HepG2 (cell line): ENCODE data around the gene DNAJC1. TPM values are rescaled to one million over a fixed set of nuclear protein-coding genes. Genes with fewer than 3 reads are reported as not detected.

Source experiments
- CBX5 ChIP-seq: sonication (generic); formaldehyde crosslinking; IDR thresholded peaks from 2 replicates; pipeline ENCODE4 v1.4.0; 2020; ENCODE audit warnings: missing genetic modification reagents, borderline replicate concordance
- GPN1 ChIP-seq: sonication (generic); formaldehyde crosslinking; IDR thresholded peaks from 2 replicates; pipeline ENCODE4 v1.5.1; 2020; ENCODE audit warnings: missing genetic modification reagents, borderline replicate concordance
- HES4 ChIP-seq: sonication (generic); formaldehyde crosslinking; IDR thresholded peaks from 2 replicates; pipeline ENCODE4 v1.9.0; 2021; ENCODE audit warnings: mild to moderate bottlenecking, missing genetic modification reagents, borderline replicate concordance
- MTF2 ChIP-seq: sonication (generic); formaldehyde crosslinking; IDR thresholded peaks from 2 replicates; pipeline ENCODE4 v1.5.0; 2020; ENCODE audit warnings: missing genetic modification reagents, borderline replicate concordance
- PTBP1 ChIP-seq: fragments of 200-400 bp; formaldehyde crosslinking; IDR thresholded peaks from 2 replicates; pipeline ENCODE4 v1.6.1; 2018; ENCODE audit warnings: low read length, low read depth; ENCODE audit not compliant: poor library complexity, severe bottlenecking
- REL ChIP-seq: sonication (generic); formaldehyde crosslinking; conservative IDR thresholded peaks from 2 replicates; pipeline ENCODE4 v1.8.0; 2022; ENCODE audit warnings: mild to moderate bottlenecking, missing genetic modification reagents, moderate library complexity
- RFXANK ChIP-seq: IDR thresholded peaks from 2 replicates; pipeline ENCODE4 v1.6.1; 2016
- SMAD1 ChIP-seq: sonication (generic); formaldehyde crosslinking; IDR thresholded peaks from 2 replicates; pipeline ENCODE4 v1.4.0; 2020; ENCODE audit warnings: missing genetic modification reagents, low read depth, mild to moderate bottlenecking, borderline replicate concordance
- SPEN ChIP-seq: sonication (generic); formaldehyde crosslinking; IDR thresholded peaks from 2 replicates; pipeline ENCODE4 v1.5.1; 2020; ENCODE audit warnings: low read depth, mild to moderate bottlenecking, missing genetic modification reagents
- SSRP1 ChIP-seq: IDR thresholded peaks from 2 replicates; pipeline ENCODE4 v1.6.1; 2016; ENCODE audit warnings: control low read depth
- XBP1 ChIP-seq: sonication (generic); formaldehyde crosslinking; IDR thresholded peaks from 2 replicates; pipeline ENCODE4 v1.5.0; 2020; ENCODE audit warnings: missing genetic modification reagents
- ZC3H4 ChIP-seq: sonication (generic); formaldehyde crosslinking; IDR thresholded peaks from 2 replicates; pipeline ENCODE4 v1.4.0; 2020; ENCODE audit warnings: missing genetic modification reagents, borderline replicate concordance
- ZFP1 ChIP-seq: IDR thresholded peaks from 2 replicates; pipeline ENCODE4 v1.6.1; 2016
- ZFYVE20 ChIP-seq: sonication (generic); formaldehyde crosslinking; IDR thresholded peaks from 2 replicates; pipeline ENCODE4 v1.8.0; 2023; ENCODE audit warnings: low read depth, mild to moderate bottlenecking, moderate library complexity, missing genetic modification reagents, borderline replicate concordance
- ZNF460 ChIP-seq: sonication (generic); formaldehyde crosslinking; IDR thresholded peaks from 2 replicates; pipeline ENCODE4 v1.5.1; 2020; ENCODE audit warnings: missing genetic modification reagents, mild to moderate bottlenecking, borderline replicate concordance
- ZSCAN22 ChIP-seq: sonication (generic); formaldehyde crosslinking; IDR thresholded peaks from 2 replicates; pipeline ENCODE4 v1.4.0; 2020; ENCODE audit warnings: mild to moderate bottlenecking, missing genetic modification reagents
- polyA plus RNA-seq, 8 experiments: library from polyadenylated mRNA; depleted of rRNA in 3 of 8; stranded (reverse) in 7 of 8; unstranded in 1 of 8; fragments of >200 nt; fragmentation: Illumina TruSeq in 4 of 8; extraction: Trizol in 4 of 8; gene quantifications; 2 replicates each; pipeline versions ENCODE4 v1.2.1 to v1.2.3, GENCODE V29; 2011 to 2016; ENCODE audit warnings: low read depth in 4 of 8, missing spikeins in 1 of 8, mixed read lengths in 1 of 8; ENCODE audit not compliant: insufficient read depth in 1 of 8
- total RNA-seq, 5 experiments: library from RNA; depleted of rRNA; stranded (reverse); fragments of >200 nt; fragmentation: Illumina TruSeq; extraction: Trizol; gene quantifications; 2 replicates each; pipeline ENCODE4 v1.2.3, GENCODE V29; 2016; ENCODE audit warnings: low read depth in 1 of 5
- TF ChIP-seq, protein P1 (sequence below): sonication (generic); formaldehyde crosslinking; IDR thresholded peaks from 2 replicates; pipeline ENCODE4 v1.5.0; 2020; ENCODE audit warnings: mild to moderate bottlenecking, missing genetic modification reagents
- TF ChIP-seq, protein P2 (sequence below), 2 experiments: IDR thresholded peaks; 2 replicates each; pipeline ENCODE4 v1.6.1; 2011 to 2012; ENCODE audit warnings: low read length in 2 of 2, borderline replicate concordance in 1 of 2, low read depth in 1 of 2, mild to moderate bottlenecking in 1 of 2, moderate library complexity in 1 of 2
- TF ChIP-seq, protein P3 (sequence below): fragments of 450-650 bp; IDR thresholded peaks from 2 replicates; pipeline ENCODE4 v1.6.1; 2017; ENCODE audit warnings: mild to moderate bottlenecking

The DNAJC1 gene
- total and polyA plus RNA-seq, 2 of the 13 experiments (the other 11 are each of a cell fraction or from before 2014, with no cell fraction given) = 9.9 to 16.6 TPM

DNA sequence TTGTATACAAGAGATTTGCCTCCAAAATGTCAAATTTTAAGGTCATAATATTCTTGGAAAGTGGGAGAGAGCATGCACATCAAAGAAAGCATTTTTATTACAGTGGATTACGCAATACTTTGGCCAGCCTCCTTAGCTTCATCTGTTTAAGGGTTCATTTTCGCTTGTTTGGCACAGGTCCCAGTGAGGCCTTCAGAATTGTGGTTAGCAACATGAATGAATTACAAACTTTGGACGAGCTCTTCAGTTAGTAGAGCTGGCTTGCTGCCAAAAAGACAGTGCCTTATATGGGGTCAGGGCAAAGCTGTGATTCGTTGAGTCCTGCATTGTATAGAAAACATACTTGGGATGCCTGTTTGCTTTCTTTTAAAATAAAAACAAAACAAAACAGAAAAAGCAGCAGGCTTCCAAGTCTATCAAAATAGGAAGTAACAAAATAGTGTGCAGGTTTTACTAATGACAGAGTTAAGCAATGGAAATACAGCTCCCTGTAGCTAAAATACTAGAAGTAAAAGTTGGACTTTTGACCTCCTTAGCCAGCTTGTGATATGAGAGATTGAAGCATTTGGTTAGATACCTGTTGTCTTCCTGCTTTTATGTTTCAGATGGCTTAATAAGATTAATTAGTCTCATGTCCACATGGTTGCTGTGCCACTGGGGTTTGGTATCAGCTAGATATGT lies 278.7 kb downstream of the DNAJC1 start (continued):
- TF ChIP-seq ZC3H4 (CRISPR knock-in tag) = no peak
- TF ChIP-seq MTF2 (CRISPR knock-in tag) = no peak
- TF ChIP-seq, protein P1, sequence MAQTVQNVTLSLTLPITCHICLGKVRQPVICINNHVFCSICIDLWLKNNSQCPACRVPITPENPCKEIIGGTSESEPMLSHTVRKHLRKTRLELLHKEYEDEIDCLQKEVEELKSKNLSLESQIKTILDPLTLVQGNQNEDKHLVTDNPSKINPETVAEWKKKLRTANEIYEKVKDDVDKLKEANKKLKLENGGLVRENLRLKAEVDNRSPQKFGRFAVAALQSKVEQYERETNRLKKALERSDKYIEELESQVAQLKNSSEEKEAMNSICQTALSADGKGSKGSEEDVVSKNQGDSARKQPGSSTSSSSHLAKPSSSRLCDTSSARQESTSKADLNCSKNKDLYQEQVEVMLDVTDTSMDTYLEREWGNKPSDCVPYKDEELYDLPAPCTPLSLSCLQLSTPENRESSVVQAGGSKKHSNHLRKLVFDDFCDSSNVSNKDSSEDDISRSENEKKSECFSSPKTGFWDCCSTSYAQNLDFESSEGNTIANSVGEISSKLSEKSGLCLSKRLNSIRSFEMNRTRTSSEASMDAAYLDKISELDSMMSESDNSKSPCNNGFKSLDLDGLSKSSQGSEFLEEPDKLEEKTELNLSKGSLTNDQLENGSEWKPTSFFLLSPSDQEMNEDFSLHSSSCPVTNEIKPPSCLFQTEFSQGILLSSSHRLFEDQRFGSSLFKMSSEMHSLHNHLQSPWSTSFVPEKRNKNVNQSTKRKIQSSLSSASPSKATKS (CRISPR knock-in tag) = no peak
- TF ChIP-seq ZFP1 (CRISPR knock-in tag) = no peak
- no peak for TF ChIP-seq SSRP1 (CRISPR knock-in tag)
- TF ChIP-seq ZFYVE20 (CRISPR knock-in tag) = no peak
- no peak for TF ChIP-seq HES4 (CRISPR knock-in tag)
- no peak for TF ChIP-seq SPEN
- TF ChIP-seq ZNF460 (CRISPR knock-in tag) = no peak
- TF ChIP-seq SMAD1 (CRISPR knock-in tag) = no peak
- no peak for TF ChIP-seq RFXANK (CRISPR knock-in tag)
- TF ChIP-seq GPN1 = no peak
- TF ChIP-seq CBX5 = no peak
- no peak for TF ChIP-seq ZSCAN22 (CRISPR knock-in tag)
- TF ChIP-seq, protein P2, sequence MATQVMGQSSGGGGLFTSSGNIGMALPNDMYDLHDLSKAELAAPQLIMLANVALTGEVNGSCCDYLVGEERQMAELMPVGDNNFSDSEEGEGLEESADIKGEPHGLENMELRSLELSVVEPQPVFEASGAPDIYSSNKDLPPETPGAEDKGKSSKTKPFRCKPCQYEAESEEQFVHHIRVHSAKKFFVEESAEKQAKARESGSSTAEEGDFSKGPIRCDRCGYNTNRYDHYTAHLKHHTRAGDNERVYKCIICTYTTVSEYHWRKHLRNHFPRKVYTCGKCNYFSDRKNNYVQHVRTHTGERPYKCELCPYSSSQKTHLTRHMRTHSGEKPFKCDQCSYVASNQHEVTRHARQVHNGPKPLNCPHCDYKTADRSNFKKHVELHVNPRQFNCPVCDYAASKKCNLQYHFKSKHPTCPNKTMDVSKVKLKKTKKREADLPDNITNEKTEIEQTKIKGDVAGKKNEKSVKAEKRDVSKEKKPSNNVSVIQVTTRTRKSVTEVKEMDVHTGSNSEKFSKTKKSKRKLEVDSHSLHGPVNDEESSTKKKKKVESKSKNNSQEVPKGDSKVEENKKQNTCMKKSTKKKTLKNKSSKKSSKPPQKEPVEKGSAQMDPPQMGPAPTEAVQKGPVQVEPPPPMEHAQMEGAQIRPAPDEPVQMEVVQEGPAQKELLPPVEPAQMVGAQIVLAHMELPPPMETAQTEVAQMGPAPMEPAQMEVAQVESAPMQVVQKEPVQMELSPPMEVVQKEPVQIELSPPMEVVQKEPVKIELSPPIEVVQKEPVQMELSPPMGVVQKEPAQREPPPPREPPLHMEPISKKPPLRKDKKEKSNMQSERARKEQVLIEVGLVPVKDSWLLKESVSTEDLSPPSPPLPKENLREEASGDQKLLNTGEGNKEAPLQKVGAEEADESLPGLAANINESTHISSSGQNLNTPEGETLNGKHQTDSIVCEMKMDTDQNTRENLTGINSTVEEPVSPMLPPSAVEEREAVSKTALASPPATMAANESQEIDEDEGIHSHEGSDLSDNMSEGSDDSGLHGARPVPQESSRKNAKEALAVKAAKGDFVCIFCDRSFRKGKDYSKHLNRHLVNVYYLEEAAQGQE (IDR thresholded peaks at IDR 0.05; ENCODE audit: borderline replicate concordance in 1 of 2, low read depth in 1 of 2, low read length in 2 of 2) = no peak
- TF ChIP-seq REL = no peak
- no peak for TF ChIP-seq XBP1 (CRISPR knock-in tag)
- no peak for TF ChIP-seq PTBP1
- TF ChIP-seq, protein P3, sequence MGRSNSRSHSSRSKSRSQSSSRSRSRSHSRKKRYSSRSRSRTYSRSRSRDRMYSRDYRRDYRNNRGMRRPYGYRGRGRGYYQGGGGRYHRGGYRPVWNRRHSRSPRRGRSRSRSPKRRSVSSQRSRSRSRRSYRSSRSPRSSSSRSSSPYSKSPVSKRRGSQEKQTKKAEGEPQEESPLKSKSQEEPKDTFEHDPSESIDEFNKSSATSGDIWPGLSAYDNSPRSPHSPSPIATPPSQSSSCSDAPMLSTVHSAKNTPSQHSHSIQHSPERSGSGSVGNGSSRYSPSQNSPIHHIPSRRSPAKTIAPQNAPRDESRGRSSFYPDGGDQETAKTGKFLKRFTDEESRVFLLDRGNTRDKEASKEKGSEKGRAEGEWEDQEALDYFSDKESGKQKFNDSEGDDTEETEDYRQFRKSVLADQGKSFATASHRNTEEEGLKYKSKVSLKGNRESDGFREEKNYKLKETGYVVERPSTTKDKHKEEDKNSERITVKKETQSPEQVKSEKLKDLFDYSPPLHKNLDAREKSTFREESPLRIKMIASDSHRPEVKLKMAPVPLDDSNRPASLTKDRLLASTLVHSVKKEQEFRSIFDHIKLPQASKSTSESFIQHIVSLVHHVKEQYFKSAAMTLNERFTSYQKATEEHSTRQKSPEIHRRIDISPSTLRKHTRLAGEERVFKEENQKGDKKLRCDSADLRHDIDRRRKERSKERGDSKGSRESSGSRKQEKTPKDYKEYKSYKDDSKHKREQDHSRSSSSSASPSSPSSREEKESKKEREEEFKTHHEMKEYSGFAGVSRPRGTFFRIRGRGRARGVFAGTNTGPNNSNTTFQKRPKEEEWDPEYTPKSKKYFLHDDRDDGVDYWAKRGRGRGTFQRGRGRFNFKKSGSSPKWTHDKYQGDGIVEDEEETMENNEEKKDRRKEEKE = no peak
